Measurements from ENCODE around the gene ANAPC1.

DNA sequence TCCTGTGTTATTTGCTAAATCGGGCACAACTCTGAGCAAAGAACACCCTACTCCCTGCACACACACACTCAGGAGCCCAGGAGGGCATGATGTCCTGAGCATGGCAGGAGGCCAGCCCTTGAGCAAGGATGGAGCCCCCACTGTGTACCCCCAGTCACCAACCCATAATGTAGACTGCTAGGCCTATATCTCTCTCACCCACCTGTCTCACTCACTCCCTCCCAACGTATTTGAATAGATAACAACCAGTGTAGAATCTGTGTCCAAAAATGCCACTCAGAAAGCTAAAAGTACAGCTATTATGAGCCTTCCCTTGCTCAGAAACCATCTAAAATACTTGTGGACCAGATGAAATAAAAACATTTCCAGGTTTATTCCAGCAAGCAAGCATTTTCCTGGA, 43.7 kb upstream of the ANAPC1 start:
- TF ChIP-seq NRF1 (IDR thresholded peaks at IDR 0.05; ENCODE audit: low read depth, low read length) (no peak), CTCF (IDR thresholded peaks at IDR 0.05) (no peak), GABPA (IDR thresholded peaks at IDR 0.05; ENCODE audit: low read depth) (no peak), JUND (IDR thresholded peaks at IDR 0.05) (no peak), TCF12 (IDR thresholded peaks at IDR 0.05) (no peak), NFIC (IDR thresholded peaks at IDR 0.05; ENCODE audit: borderline replicate concordance) (no peak), RFX5 (IDR thresholded peaks at IDR 0.05; ENCODE audit: low read length) (no peak)
- TF ChIP-seq, protein P1, sequence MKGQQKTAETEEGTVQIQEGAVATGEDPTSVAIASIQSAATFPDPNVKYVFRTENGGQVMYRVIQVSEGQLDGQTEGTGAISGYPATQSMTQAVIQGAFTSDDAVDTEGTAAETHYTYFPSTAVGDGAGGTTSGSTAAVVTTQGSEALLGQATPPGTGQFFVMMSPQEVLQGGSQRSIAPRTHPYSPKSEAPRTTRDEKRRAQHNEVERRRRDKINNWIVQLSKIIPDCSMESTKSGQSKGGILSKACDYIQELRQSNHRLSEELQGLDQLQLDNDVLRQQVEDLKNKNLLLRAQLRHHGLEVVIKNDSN (IDR thresholded peaks at IDR 0.05; ENCODE audit: borderline replicate concordance, low read depth) = no peak

Measured in SK-N-SH (cell line).